ENCODE measurements around the gene RELT.

GRCh38 chr11:73404048-73404447 is 27.8 kb downstream of the RELT start:
- peak; percentile 60 to 71 (median 65) for TF ChIP-seq CTCF (IDR thresholded peaks at IDR 0.05)
- TF ChIP-seq POLR2A (IDR thresholded peaks at IDR 0.05) = no peak

Measured in testis (tissue), 2 donors.